Activated CD8-positive, alpha-beta memory T cell treated with anti-CD3 and anti-CD28 coated beads for 36 hours (primary cell): Measurements from ENCODE around the gene HASPIN. TPM values are rescaled to one million over a fixed set of nuclear protein-coding genes. Genes with fewer than 3 reads are reported as not detected.
"Not testable (repeated sequence)": the region's sequence is repeated elsewhere in the genome, so short reads cannot be mapped to it uniquely, and the experiment has no call there.

Source experiments
- CTCF ChIA-PET: fragments of 350-600 bp; sonication (Branson Sonifier 250); formaldehyde crosslinking; loops from one replicate; lab custom pipeline; 2021; ENCODE audit warnings: antibody characterized with exemption; lab: Charles Lee
- POLR2A ChIA-PET: fragments of 350-600 bp; sonication (Branson Sonifier 250); formaldehyde crosslinking; loops from one replicate; lab custom pipeline; 2021; ENCODE audit warnings: antibody characterized with exemption; lab: Charles Lee
- total RNA-seq, 2 experiments: library from RNA; stranded (reverse); gene quantifications; one replicate each; pipeline ENCODE4 v1.2.3, GENCODE V29; 2021

HASPIN gene
- total RNA-seq, 2 experiments from 2014 or later: 17.1 to 18.4 TPM

GRCh38 chr17:3693829-3694231 lies 29.9 kb upstream of the HASPIN start:
- ChIA-PET POLR2A (interaction anchor here (0.7 kb wide), 2 partner anchors 14 to 17 kb away, joined by 3 to 5 read pairs; no protein-coding TSS in a partner anchor), CTCF (interaction anchor here (0.6 to 1.9 kb wide), 3 partner anchors 15 to 22 kb away, joined by 3 to 7 read pairs (median 6); no protein-coding TSS in a partner anchor)

- POLR2A ChIA-PET: interaction anchor here (0.9 to 2.5 kb wide), 2 partner anchors 16 to 101 kb away, joined by 3 to 11 read pairs; no protein-coding TSS in a partner anchor
- CTCF ChIA-PET: interaction anchor here (1.0 to 2.8 kb wide), 6 partner anchors 11 to 144 kb away, joined by 3 to 14 read pairs (median 6); no protein-coding TSS in a partner anchor
Measured at GRCh38 chr17:3695129-3695722, 28.5 kb upstream of the HASPIN start.

GRCh38 chr17:3695723-3696411 lies 27.8 kb upstream of the HASPIN start, which contains the start of gene P2RX5:
Gene P2RX5 (minus strand): TSS chr17:3696155. CDS start chr17:3696005, 150 bp downstream.
- CTCF ChIA-PET: interaction anchor here (1.0 to 2.8 kb wide), 7 partner anchors 11 to 143 kb away, joined by 3 to 14 read pairs (median 5); no protein-coding TSS in a partner anchor
- POLR2A ChIA-PET: interaction anchor here (0.9 to 2.5 kb wide), 2 partner anchors 15 to 100 kb away, joined by 3 to 11 read pairs; no protein-coding TSS in a partner anchor

GRCh38 chr17:3697103-3697476 lies 26.6 kb upstream of the HASPIN start:
- CTCF ChIA-PET: interaction anchor here (0.8 to 2.8 kb wide), 3 partner anchors 13 to 130 kb away, joined by 4 to 14 read pairs (median 4); no protein-coding TSS in a partner anchor
- POLR2A ChIA-PET: interaction anchor here (2.5 kb wide), 1 partner anchor 14 kb away, joined by 11 read pairs; no protein-coding TSS in a partner anchor

GRCh38 chr17:3698139-3698538 lies 25.6 kb upstream of the HASPIN start:
- ChIA-PET POLR2A (no interaction called here), CTCF (no interaction called here)

GRCh38 chr17:3699951-3700350 lies 23.8 kb upstream of the HASPIN start:
- POLR2A ChIA-PET: no interaction called here
- CTCF ChIA-PET: interaction anchor here (0.6 to 1.4 kb wide), 2 partner anchors 18 to 250 kb away, joined by 3 read pairs; no protein-coding TSS in a partner anchor

- CTCF ChIA-PET: interaction anchor here (1.0 kb wide), 1 partner anchor 33 kb away, joined by 3 read pairs; the partner anchor contains the start of genes EMC6 and TAX1BP3
- POLR2A ChIA-PET: not testable (repeated sequence)
Measured at GRCh38 chr17:3702041-3702539, 21.6 kb upstream of the HASPIN start.

- ChIA-PET POLR2A (interaction anchor here (0.6 kb wide), 1 partner anchor 51 kb away, joined by 4 read pairs; no protein-coding TSS in a partner anchor), CTCF (no interaction called here)
Measured at GRCh38 chr17:3704931-3705717, 18.6 kb upstream of the HASPIN start.

- CTCF ChIA-PET, POLR2A ChIA-PET: not testable (repeated sequence)
Measured at GRCh38 chr17:3705718-3705984, 18.1 kb upstream of the HASPIN start.

- ChIA-PET CTCF (interaction anchor here (0.9 to 1.9 kb wide), 4 partner anchors 12 to 29 kb away, joined by 3 to 7 read pairs (median 4); partner anchors contain the start of gene P2RX5), POLR2A (interaction anchor here (0.6 kb wide), 1 partner anchor 14 kb away, joined by 5 read pairs; no protein-coding TSS in a partner anchor)
Measured at GRCh38 chr17:3708366-3708765, 15.3 kb upstream of the HASPIN start.

- POLR2A ChIA-PET: interaction anchor here (0.7 to 1.2 kb wide), 4 partner anchors 13 to 42 kb away, joined by 3 to 11 read pairs (median 4); partner anchors contain the start of genes EMC6, HASPIN and P2RX5
- CTCF ChIA-PET: interaction anchor here (0.5 to 2.5 kb wide), 6 partner anchors 12 to 136 kb away, joined by 3 to 17 read pairs (median 4); partner anchors contain the start of genes HASPIN and P2RX5
Measured at GRCh38 chr17:3710951-3711383, 12.7 kb upstream of the HASPIN start.

- ChIA-PET POLR2A (no interaction called here), CTCF (interaction anchor here (0.8 to 1.6 kb wide), 3 partner anchors 11 to 44 kb away, joined by 3 to 4 read pairs (median 3); partner anchors contain the start of genes EMC6, HASPIN and TAX1BP3)
Measured at GRCh38 chr17:3712811-3713463, 10.8 kb upstream of the HASPIN start.

- ChIA-PET POLR2A (no interaction called here), CTCF (interaction anchor here (0.6 to 1.2 kb wide), 3 partner anchors 22 to 79 kb away, joined by 3 read pairs; no protein-coding TSS in a partner anchor)
Measured at GRCh38 chr17:3715296-3715695, 8.4 kb upstream of the HASPIN start.

GRCh38 chr17:3718201-3718600 lies 5.5 kb upstream of the HASPIN start:
- ChIA-PET CTCF (interaction anchor here (0.6 kb wide), 1 partner anchor 34 kb away, joined by 3 read pairs; no protein-coding TSS in a partner anchor), POLR2A (no interaction called here)

GRCh38 chr17:3719265-3719664 lies 4.4 kb upstream of the HASPIN start:
- POLR2A ChIA-PET: interaction anchor here (0.9 kb wide), 1 partner anchor 8 kb away, joined by 3 read pairs; no protein-coding TSS in a partner anchor
- CTCF ChIA-PET: interaction anchor here (0.7 to 1.5 kb wide), 4 partner anchors 16 to 321 kb away, joined by 3 to 6 read pairs (median 4); no protein-coding TSS in a partner anchor

- ChIA-PET CTCF (interaction anchor here (0.6 to 2.9 kb wide), 9 partner anchors 10 to 123 kb away, joined by 3 to 17 read pairs (median 6); partner anchors contain the start of genes NCBP3 and P2RX5), POLR2A (interaction anchor here (1.2 kb wide), 1 partner anchor 12 kb away, joined by 4 read pairs; no protein-coding TSS in a partner anchor)
Measured at GRCh38 chr17:3722716-3723115, 987 bp upstream of the HASPIN start.

- ChIA-PET CTCF (interaction anchor here (0.6 to 2.9 kb wide), 9 partner anchors 10 to 123 kb away, joined by 3 to 17 read pairs (median 6); partner anchors contain the start of genes NCBP3 and P2RX5), POLR2A (interaction anchor here (0.7 to 1.2 kb wide), 2 partner anchors 12 to 121 kb away, joined by 3 to 4 read pairs; no protein-coding TSS in a partner anchor)
Measured at GRCh38 chr17:3723188-3723555, 531 bp upstream of the HASPIN start.
